Adrenal gland (tissue), 5 donors: Measurements from ENCODE around the gene FGF8.

Experiments
- CTCF ChIP-seq, 6 experiments: fragments of 450-650 bp in 4 of 6; fragments of 200-600 bp in 2 of 6; sonication (generic) in 1 of 6; IDR thresholded peaks; 1 replicate in 5 of 6; 2 replicates in 1 of 6; pipeline versions ENCODE4 v1.5.1 to v1.8.0; 2016 to 2021; ENCODE audit warnings: antibody characterized with exemption in 6 of 6, mild to moderate bottlenecking in 2 of 6, moderate library complexity in 1 of 6
- POLR2A ChIP-seq, 2 donors: fragments of 450-650 bp; IDR thresholded peaks; one replicate each; pipeline ENCODE4 v1.6.1; 2017; ENCODE audit warnings: antibody characterized with exemption in 2 of 2, mild to moderate bottlenecking in 2 of 2, moderate library complexity in 1 of 2
- donor health status: DM: no; HTN: no; CAD: no.

DNA sequence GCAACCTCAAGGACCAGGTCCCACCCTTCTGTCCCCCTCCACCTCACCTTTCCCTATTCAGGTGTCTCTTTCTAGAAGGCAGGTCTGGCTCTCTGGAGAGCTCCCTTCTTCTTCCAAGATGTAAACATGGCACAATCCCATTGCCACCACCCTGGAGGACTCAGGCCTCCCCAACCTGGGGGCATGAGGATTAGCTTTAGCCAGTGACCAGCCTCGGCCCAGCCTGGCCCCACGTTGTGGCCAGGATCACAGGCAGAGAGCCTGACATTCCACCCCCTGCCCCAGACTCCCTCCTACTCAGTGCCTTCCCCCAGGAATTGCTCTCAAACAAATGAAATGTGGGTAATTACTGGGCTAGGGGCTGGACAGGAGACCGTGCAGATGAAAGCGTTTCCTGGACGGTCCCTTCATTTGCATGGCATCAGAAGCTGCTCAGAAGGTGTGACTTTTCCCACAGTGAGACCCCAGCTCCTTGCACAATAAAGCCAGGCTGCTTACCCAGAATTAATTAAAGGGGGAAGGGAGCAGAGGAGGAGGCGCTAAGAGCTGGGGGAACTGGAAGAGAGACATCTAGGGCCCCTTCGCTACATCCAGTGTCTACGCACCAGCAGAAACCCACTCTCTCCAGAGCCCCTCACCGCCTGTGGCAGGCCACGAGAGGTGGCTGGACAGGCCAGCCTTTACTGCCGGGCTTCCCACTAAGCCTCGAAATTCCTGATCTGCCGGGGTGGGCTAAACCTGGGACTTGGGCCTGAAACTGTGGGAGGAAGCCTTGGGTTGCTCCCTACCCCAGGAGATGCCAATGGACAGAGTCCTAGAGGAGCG is 7.7 kb downstream of the FGF8 start:
- TF ChIP-seq POLR2A (IDR thresholded peaks at IDR 0.05) = no peak
- TF ChIP-seq CTCF (IDR thresholded peaks at IDR 0.05) = no peak
